Myometrial cell (primary cell): ENCODE data around the gene KHDC1L. TPM values are rescaled to one million over a fixed set of nuclear protein-coding genes. Genes with fewer than 3 reads are reported as not detected.

Source experiments
- total RNA-seq: library from RNA; depleted of rRNA; stranded (reverse); fragments of >200 nt; gene quantifications from 2 replicates; pipeline ENCODE4 v1.2.3, GENCODE V29; 2015

The KHDC1L gene
- not detected in 2 replicates for total RNA-seq

GRCh38 chr6:73225396-73225795, at the start of gene KHDC1L:
Gene KHDC1L (minus strand): TSS chr6:73225496. CDS start chr6:73225408, 88 bp downstream.

GRCh38 chr6:73262671-73263569, 37.6 kb upstream of the KHDC1L start, which contains the start of gene KHDC1:
Gene KHDC1 (minus strand): TSS chr6:73263196. CDS start chr6:73242517, 20,679 bp downstream.

Other genes with a start within 250 kb of the KHDC1L start
- 3.2 and 6.1 TPM in 2 replicates for gene KHDC1, start 37.7 kb upstream of the KHDC1L start, total RNA-seq
- gene DPPA5, start 128.8 kb upstream of the KHDC1L start, total RNA-seq = not detected in 2 replicates
- not detected in 2 replicates for gene KHDC3L, start 137.2 kb upstream of the KHDC1L start, total RNA-seq
- gene OOEP, start 144.4 kb upstream of the KHDC1L start, total RNA-seq = not detected in 2 replicates
- gene DDX43, start 169.3 kb upstream of the KHDC1L start, total RNA-seq = 0.58 TPM in 1 of 2 replicates, not detected in the other
- 4.3 and 5.5 TPM in 2 replicates for gene CGAS, start 226.8 kb upstream of the KHDC1L start, total RNA-seq
- gene MTO1, start 236.2 kb upstream of the KHDC1L start, total RNA-seq = 31.5 and 38.1 TPM in 2 replicates